GM15510 (cell line): Measurements from ENCODE around the gene TEX19.

Source experiments
- POLR2A ChIP-seq: IDR thresholded peaks from 3 replicates; pipeline ENCODE4 v1.6.1; 2011; ENCODE audit warnings: borderline replicate concordance; ENCODE audit not compliant: insufficient read length; ENCODE audit errors: extremely low read depth

The TEX19 gene

DNA sequence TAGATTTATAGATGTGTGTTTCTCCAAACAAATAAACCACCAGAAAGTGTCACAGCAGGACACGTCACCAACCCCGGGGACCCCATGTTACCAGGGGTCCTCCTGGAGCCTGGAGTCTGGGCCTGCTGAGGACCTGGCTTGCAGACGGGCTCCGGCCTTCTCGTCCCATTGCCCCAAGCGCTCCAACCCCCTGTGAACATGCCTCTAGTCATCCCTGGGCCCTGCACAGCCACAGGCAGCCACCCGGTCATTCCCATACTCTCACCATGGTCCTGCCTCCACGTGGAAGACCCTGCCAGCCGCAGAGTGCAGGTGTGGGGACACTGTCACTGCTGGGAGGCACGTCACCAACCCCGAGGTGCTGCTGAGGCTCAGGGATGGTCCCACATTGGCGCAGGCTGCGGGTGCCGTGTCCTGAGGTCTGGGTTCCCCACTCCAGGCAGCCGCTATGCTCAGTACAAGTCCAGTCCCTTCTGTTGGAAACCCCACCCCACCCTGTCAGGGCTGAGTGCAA is 30.0 kb upstream of the TEX19 start:
- TF ChIP-seq POLR2A: no peak

DNA sequence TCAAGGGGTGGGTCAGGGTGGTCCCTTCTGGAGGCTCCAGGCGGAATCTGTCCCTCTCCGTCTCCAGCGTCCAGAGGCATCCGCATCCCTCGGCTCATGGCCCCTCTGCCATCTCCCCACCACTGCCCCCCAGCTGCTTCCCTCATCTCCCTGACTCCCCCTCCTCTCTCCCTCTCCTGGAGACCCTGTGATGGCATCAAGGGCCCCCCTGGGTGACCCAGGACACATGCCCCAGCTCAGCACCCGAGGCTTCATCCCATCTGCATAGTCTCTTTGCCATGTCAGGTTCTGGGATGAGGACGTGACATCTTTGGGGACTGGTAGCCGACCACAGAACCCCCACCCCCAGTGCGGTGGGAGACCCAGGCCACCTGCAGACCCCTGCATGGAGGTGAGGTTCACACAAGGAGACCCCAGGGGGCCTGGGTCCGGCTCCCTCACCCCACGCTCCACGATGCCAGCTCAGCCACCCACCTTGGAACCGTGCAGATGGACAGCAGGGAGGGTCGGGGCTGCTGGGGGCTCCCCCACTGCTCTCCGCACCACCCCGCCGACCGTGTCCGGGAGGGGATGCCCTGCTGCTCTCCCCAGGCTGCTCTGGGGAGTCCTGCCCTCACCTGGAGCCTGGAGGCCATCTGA is 29.2 kb upstream of the TEX19 start:
- TF ChIP-seq POLR2A: no peak

DNA sequence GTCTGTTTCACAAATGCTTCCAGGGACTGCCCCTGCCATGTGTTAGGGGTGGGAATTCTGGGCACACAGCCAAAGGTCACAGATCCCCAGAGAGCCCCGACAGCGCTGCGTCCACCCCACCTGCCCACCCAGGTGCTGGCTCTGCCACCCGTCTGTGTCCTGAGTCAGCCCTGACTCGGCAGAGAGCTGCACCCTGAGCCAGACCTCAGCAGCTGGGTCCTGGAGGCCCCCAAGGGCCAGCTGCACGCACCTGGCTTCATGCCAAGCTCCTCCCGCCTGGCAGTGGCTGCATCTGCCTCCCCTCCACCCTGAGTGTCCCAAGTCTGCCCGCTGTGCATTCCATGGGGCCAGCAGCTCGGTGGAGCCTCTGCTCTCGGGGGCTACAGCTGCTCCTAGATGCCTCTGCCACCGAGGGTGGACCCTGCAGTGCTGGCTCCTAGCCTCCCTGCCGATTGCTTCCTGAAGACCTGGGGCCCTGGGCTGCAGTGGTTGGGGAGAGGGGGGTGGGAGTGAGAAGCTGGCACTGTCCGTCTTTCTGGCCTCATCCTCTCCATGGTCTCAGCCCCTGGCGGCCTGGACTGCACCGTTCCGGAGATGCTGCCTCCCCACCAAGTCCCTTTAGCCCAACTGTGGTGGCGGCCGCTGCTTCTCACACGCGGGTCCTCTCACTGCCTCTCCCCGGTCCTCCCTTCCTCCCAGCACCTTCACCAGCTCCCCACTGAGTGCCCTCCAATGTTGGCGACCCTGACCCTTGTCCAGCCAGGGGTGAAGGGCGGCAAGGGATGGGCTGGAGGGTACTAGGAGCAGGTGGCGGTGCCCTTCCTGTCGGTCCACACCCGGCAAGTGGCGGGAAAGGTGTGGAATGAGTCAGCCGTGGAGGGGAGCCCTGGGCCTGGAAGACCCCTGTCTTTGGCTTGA is 28.5 kb upstream of the TEX19 start:
- TF ChIP-seq POLR2A: no peak

DNA sequence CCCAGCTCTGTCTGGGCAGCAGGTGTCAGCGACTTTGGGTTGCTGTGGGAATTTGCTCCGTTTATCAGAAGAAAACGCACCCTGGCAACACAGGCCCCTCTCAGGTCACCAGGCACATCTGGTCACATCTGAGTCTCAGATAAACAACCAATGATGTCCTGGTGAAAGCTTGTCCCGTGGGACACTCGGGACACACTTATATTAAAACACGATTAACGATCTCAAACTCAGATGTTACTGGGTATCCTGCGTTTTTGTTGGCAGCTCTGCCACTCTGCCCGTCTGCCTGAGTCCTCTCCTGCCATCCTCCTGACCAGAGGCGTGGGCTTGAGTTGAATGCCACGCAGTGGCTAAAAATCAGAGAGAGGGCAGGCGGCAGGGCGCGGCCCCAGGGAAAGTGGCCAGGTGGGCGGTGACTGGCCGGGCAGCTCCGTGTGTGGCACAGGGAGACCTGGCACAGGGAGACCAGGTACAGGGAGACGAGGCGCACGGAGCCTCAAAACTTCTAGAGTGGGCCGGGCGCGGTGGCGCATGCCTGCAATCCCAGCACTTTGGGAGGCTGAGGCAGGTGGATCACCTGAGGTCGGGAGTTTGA is 27.6 kb upstream of the TEX19 start:
- TF ChIP-seq POLR2A: no peak

DNA sequence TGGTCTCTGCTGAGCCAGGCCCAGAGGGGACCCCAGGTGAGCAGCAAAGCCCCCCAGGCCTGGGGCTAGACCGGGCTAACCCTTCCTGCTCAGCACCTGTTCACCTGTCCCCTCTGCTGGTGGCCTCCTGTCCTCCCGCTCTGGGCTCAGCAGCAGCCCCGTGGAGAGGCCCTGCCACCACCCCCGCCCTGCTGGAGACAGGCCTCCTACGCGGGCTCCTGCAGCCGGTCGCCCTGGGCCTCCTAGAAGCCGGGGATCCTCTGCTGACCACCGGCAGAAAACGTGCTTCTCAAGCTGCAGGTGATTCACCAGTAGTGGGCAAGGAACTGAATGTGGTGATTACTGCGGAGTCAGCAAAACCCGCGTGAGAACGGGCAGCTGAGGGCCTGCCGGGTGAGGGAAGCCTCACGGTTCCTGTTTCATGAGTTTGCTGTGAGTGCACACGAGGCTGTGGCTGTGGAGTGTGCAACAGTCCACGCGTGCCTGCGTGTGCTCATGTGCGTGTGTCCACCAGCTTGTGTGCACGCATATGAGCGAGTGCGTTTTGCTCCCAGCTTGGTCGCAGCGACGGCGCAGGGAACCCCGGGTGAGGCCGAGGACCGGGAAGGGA is 26.3 kb upstream of the TEX19 start:
- no peak for TF ChIP-seq POLR2A

DNA sequence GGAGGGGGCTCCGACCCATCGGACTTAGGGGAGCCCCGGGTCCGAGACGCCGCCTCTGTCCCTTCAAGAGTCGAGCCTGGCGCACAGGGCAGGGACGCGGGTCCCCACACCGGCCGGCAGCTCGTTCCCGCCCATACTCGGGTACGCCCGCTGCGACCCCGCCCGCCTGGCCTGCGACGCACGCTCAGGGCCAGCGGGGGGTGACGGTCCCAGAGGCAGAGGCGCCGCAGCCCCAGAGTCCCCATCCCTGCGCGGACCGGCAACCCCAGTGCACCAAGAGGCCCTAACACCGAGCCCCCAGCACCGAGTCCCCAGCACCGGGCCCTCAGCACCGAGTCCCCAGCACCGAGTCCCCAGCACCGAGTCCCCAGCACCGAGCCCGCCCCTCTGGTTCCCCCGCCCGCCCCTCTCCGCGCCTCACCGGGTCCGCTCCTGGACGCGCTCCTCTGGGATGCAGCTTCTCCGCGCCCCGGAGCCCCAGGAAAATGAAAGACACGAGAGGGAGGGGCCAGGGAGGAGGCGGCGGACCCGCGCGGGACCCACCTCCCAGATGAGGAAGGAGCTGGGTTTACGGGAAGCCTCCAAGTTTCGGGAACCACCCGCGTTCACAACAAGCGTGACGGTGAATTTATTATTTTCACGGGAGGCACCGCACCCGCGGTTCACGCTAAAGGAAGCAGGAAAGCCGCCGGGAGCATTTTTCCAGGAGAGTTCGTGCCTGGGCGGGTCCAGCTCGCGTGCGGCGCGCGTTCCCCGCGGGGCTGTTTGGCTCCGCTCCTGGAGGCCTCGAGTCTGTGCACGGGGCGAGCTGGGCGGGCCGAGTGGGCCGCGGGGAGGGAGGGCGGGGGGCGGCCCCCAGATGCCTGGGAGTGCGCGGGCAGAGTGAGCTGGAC is 25.5 kb upstream of the TEX19 start, which contains the start of gene SECTM1:
TSS of gene SECTM1 (minus strand) at position 488 of the 893 bp plus-strand sequence. CDS start 6,526 bp downstream, outside the sequence.
- TF ChIP-seq POLR2A: no peak

DNA sequence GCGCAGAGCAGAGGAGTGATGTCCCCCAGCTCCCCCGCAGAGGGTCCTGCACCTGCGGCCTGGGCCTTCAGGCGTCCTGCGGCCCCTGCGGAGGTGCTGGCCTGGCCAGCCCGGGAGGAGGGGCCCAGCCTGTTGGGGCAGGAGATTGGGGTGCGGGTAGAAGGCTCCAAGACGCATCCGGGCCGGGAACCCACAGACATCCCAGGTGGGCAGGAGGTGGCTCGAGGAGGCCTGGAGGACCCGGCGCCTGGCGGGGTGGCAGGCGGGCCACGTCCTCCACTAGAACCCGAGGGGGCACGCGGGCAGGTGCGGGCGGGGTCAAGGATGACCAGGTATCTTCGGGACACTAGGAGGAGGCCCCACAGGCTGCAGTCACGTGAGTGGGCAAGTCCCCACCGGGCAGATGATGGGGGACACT is 24.8 kb upstream of the TEX19 start:
- no peak for TF ChIP-seq POLR2A

DNA sequence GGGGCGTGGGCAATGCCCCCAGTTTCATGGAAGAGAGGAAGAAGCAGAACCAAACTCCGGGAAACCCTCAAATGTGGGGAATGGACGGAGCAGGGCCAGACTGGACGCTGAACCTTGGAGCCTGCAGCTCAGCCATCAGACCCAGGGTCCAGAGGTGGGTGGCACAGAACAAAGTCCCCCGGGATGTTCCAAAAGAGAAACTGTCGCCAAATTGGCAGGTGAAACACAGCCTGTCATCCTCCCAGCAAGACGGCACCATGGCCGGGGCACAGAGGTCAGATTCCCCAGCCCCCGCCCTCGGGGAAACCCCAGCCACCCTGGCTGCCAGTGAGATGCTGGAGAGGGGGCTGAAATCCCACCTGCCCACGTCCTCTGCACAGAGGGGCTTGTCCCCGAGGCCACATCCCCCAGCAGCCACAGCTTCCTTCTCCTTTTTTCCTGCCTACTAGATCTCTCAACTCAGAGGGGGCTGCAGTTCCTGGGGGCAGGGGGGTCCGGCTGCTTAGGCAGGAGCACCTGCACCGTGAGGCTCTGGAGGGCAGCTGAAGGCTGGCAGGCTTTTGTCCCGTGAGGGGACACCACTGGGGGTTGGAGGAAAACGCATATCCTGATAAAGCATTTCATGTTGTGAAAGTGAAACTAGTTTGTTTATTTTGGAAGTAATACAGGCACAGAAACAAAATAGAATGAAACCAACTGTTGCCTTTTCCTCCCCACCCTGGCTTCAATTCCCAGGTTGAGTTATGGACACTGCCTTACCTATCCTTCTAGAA is 24.2 kb upstream of the TEX19 start:
- no peak for TF ChIP-seq POLR2A

DNA sequence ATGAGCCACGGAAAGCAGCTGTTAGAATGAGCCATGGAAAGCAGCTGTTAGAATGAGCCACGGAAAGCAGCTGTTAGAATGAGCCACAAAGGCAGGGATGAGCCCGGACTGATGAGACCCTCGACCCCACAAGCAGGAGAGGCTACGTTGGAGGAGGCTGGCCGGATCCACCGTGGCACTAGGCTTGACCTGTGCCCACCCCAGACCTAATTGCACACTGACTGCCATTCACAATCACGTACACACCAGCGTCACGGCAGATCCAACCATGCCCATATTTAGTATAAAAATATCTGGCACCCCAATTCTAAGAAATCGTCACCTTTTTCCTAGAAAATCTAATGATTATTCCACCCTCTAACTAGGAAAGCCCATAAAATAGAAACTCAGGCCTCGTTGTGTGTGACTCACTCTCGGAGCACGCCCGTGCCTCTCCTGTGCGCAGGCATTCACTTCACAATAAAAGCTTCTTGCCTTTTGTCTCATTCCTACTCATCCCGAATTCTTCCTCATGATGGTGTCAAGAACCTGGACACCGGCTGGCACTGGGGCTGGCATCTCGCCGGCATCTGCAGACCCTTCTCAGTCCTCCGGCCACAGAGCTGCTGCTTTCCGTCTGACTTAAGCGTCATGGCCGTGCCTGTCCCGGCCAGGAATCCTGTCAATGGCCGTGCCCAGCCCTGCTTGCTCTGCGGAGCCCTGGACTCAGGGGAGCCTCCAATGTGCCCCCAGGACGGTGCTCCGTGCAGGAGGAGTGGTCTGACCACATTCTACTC is 20.0 kb upstream of the TEX19 start:
- no peak for TF ChIP-seq POLR2A

DNA sequence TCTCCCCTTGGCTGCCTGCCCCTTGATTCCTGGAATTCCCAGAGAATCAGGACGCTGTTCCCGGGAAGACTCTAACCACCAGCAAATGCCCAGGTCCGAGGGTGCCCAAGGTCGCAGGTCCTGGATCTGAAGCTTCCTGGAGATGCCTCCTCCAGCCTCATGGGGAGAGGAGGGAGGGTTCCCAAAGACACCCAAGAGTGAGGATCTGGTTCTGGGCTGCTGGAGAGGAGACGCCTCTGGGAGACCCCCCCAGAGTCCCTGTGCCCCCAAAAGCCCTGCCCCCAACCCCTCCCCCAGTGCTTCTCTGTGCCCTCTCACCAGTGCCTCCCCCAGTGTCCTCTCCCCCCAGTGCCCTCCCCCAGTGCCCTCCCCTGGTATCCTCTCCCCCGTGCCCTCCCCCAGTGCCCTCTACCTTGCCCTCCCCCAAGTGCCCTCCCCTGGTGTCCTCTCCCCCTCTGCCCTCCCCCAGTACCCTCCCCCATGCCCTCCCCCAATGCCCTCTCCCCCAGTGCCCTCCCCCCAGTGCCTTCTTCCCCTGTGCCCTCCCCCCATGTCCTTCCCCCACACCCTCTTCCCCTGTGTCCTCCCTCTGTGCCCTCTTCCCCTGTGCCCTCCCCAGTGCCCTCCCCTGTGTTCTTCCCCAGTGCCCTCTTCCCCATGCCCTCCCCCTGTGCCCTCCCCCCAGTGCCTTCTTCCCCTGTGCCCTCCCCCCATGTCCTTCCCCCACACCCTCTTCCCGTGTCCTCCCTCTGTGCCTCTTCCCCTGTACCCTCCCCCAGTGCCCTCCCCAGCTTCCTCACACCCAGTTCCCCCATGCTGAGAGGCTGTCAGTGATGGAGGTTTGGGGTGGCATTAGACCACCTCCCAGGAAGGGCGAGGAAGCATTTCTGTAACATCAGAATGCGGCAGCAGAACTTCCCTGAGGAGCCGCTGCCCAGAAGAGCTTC is 19.1 kb upstream of the TEX19 start:
- no peak for TF ChIP-seq POLR2A

DNA sequence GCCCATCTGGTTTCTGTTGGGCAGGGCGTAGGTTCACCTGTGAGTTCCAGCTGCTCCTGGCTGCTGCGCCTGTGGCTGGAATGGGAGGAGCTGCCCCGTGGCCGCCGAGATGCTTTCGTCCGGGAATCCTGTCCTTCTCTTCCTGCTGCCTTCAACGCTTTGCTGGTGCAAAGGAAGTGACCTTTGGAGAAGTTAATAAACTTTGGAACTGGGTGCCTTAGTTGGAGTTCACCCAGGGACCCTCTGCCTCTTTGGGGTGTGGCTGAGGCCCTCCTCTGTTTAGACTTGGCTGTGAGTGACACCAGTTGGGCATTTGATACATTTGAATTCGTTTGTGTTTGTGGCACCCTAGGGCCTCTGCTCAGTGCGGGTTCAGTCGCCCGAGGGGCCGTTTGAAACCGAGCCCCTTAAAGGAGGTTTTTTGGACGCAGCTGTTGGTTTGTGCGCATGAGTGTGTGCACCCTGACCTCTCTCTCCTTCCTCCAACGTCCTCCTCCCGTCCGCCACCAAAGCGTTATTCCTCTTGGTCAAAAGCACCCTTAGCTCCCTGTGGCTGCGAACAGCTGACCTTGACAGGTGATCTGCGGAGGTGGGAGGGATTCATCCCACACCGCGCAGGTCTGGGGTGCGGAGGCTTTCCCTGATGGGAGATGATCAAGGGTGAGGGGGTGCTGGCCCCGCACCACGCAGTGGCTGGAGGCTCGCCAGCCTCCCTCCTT is 16.5 kb upstream of the TEX19 start:
- TF ChIP-seq POLR2A: no peak
